H1 (cell line): ENCODE results near the gene FBN3. TPM values are rescaled to one million over a fixed set of nuclear protein-coding genes. Genes with fewer than 3 reads are reported as not detected.

Experiments used
- BACH1 ChIP-seq: IDR thresholded peaks from 2 replicates; pipeline ENCODE4 v1.6.1; 2012; ENCODE audit warnings: low read length, improper control_type of control experiment
- CBX5 ChIP-seq: fragments of 300-800, 300-1000 bp; sonication (generic); IDR thresholded peaks from 2 replicates; pipeline ENCODE4 v1.7.1; 2016; ENCODE audit warnings: antibody characterized with exemption, low read length, low read depth
- GTF2F1 ChIP-seq: IDR thresholded peaks from 2 replicates; pipeline ENCODE4 v1.6.1; 2012; ENCODE audit warnings: low read depth, low read length, improper control_type of control experiment, borderline replicate concordance
- HDAC6 ChIP-seq: IDR thresholded peaks from one replicate; pipeline ENCODE4 v1.7.1; 2012; ENCODE audit warnings: low read depth, mild to moderate bottlenecking, inconsistent platforms, low read length, moderate library complexity
- SP4 ChIP-seq: IDR thresholded peaks from 2 replicates; pipeline ENCODE4 v1.6.1; 2012; ENCODE audit warnings: low read length, inconsistent platforms
- polyA plus RNA-seq, 7 experiments: library from polyadenylated mRNA; depleted of rRNA in 3 of 7; stranded (reverse) in 5 of 7; unstranded in 2 of 7; fragments of >200 nt in 5 of 7; fragments of 200-250 nt in 2 of 7; gene quantifications; 1 replicate in 5 of 7; 2 replicates in 1 of 7; 4 replicates in 1 of 7; pipeline versions ENCODE4 v1.2.1 to v1.2.3, GENCODE V29; 2011 to 2013; ENCODE audit warnings: missing spikeins in 2 of 7, mixed read lengths in 2 of 7
- total RNA-seq: library from RNA; stranded (reverse); fragmentation: NEBNext Ultra II Directional; extraction: Animal tissue kit (Norgen Biotek cat#: 25700); gene quantifications from 2 replicates; pipeline ENCODE4 v1.2.1, GENCODE V29; 2021

Gene FBN3
- total and polyA plus RNA-seq, 2 of the 8 experiments (the other 6 are each of a cell fraction or from before 2014, with no cell fraction given), result 37.1 to 38.7 TPM

GRCh38 chr19:8085598-8086408 lies 63.6 kb downstream of the FBN3 start (continued):
- TF ChIP-seq CBX5, result no peak
- TF ChIP-seq HDAC6, result no peak
- TF ChIP-seq BACH1, result no peak
- no peak for TF ChIP-seq GTF2F1
- TF ChIP-seq SP4, result no peak
